Kidney tubule cell (primary cell): ENCODE data around the gene COA1.

Experiments
- DNase-seq: peaks from one replicate; pipeline ENCODE4 v3.0.0-alpha.2; 2018; ENCODE audit warnings: low spot score

COA1 gene

DNA sequence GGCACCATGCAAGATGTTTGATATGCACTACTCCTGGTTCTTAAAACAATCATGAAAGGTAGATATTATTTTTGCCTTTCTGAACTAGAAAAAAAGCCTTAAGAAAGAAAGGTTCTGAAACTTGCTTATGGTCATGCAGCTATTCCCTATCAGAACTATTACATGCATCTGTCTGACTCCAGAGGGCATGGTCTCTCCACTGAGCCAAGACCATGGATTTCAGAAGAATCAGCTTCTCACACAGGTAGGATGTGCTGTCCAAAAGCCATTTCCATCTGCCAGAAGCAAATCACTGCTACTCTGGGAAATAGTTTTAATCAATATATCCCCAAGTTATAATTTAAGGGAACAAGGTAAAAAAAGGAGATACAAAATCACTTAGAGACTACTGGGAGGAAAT is 77.0 kb downstream of the COA1 start:
- no peak for DNase-seq

DNA sequence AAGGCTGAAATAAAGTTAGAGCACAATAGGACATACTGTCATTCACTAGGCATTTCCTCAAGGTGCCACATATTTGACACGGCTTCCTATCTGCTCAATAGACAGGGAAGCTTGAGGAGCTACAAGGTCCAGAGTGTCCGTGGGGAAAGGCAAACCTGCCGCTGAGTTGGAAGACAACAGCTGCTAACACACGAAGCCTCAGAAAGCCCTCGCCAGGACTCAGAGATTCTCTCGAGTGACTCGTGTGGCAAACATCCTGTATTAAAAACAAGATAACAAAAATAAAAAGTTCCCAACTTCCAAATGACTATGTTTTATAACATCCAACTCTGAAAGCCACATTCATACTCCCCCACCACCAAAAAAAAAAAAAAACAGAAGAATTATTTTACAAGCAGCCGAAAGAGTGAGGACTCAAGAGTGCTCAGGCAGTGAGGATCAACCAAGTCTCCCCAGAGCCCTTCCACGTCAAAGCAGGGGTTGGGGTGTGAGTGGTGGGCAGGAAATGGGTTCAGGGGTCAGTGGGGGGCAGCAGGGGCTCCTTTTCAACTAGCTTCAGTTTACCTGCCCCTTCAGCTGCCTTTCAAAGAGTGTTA is 78.8 kb downstream of the COA1 start:
- peak; percentile 75 for DNase-seq

DNA sequence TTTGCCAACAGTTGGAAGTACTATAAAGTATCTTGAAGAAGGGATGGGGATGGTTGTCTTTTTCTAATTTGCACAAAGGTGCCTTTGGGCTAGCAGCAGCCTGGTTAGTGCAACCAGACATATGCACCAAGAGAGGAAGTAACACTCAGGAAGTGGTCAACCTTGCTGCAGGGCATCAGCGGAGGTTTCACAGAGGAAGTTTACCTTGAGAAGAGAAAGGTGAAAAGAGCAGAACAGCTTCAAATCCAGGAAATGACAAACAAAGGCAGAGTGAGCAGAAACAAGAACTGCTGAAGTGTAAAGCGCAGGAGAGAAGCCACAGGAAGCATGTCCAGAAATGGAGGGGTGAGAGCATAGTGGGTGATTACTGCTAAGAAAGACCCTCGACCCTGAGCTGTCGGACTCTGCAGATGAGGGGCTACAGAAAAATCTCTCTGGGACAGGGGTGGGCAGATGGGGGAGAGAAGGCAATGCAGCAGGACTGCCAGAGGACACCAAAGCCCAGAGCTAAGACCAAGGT is 79.5 kb downstream of the COA1 start:
- peak; percentile 79 for DNase-seq

DNA sequence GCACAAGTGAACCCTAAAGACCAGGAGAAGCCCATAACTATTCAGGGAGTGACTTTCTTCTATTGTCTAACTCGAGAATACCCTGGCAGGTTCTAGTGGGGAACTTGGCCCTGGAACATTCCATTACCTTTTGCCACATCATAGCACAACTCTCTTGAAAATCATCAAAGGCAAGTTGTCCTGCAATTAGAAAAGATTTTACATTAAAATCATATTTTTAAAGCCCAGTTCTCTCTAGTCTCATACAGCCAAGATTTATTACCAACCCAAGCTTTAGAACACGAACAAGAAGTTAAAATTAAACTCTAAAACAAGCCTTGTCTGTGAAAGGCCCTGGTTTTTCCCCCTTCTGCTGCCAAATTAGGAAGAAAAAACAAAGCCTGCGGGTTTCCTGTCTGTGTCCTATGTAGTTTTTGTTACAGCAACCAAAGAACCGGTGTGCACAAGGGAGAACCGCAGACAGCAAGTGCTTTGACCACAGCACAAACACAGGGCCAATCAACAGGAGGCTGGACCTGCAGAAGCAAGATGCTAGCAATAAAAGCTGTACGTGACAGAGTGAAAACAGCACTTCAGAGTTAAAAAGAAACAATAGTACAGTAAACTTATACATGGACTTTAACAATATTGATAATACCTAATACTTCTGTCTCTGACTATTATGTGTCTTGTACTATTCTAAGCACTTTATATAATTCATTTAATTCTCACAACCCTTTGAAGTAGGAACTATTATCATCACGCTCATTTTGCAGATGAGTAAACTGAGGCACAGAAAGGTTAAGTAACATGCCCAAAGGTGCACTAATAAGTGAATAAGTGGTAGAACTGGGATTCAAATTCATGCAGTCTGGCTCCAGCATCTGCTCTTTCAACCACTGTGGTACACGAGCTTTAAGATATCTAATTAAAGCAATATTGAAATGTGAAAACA is 80.6 kb downstream of the COA1 start:
- peak; percentile 82 for DNase-seq

DNA sequence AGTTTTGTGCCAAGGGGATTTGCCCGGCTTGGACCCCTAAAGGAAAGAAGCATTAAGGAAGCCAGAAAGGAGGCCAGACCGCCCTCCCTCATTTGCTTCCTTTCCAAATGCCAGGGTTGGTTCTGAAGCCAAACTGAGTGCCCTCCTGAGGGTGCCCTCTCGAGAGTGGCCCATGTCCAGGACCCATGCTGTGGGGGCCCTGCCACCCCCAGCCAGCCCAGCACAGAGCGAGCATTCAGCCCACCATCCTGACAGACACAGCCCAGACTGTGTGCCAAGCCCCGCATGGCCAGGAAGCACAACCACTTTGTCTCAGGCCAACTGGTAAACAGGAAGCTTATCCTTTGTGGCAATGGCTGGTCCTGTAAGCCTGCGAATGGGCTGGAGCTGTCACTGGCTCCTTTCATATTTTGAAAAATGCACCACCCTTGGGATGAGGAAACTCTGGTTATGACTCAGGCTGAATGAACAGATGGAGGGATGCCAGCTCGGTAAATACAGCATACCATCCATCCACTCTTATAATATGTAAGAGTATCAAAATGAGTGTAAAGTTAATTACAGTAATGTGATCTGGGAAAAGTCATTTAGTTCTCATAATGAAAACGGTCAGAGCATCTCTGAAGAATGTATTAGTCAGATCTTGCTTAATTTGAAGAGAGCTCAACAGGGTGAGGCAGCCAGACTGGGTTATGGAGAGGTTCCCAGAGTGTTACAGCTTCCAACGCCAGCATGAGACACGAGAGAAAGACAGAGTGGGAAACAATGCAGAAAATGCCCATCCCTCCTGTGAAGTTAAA is 81.5 kb downstream of the COA1 start:
- peak; percentile 96 for DNase-seq

DNA sequence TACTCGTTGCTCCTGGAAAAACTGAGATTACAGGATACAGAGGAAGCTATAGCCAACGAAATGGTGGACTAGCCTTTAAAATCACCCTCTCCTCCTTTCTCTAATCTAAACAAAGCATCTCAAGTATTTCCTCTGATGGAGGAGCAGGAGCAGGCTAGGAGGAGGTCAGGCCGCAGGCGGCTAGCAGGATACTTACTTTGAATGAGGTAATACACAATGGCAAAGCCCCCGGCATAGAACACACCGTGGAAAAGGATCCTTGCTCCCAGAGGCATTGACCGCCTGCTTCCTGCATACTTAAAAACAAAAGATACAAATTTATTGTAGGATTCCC is 82.0 kb downstream of the COA1 start:
- no peak for DNase-seq

DNA sequence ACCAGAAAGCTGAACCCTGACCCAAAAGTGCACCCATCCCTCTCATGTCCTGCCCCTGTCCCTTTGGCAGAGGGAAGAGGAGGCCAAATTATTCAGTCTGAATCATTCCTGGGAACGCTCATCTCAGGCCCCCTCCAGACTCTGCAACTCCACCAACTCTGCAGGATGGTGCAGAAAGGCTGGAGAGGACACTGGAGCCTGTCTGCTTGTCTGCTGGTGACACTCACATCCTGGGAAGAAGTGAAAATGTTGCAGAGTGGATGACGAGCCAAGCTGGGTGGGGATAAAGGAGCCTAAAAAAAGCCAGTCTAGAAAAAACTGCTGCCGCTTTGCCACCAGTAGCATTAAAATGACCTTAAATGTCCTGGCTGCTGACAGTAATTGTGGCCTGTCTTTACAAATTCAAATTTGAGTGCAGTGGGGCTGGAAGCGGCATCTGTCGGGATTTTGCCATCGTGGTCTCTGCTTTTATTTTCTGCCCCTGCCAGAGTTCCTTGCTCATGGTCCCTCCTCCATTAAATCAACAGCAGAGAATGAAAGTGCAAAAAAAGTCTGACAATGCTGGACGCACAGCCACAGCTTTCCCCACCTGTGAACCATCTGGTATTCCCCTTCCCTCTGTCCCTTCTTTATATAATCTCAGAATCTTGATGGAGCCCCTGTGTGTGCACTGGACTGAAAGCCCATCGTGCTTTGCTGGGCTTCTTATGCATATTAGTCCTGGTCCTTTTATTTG is 82.6 kb downstream of the COA1 start:
- DNase-seq: peak; percentile 35

DNA sequence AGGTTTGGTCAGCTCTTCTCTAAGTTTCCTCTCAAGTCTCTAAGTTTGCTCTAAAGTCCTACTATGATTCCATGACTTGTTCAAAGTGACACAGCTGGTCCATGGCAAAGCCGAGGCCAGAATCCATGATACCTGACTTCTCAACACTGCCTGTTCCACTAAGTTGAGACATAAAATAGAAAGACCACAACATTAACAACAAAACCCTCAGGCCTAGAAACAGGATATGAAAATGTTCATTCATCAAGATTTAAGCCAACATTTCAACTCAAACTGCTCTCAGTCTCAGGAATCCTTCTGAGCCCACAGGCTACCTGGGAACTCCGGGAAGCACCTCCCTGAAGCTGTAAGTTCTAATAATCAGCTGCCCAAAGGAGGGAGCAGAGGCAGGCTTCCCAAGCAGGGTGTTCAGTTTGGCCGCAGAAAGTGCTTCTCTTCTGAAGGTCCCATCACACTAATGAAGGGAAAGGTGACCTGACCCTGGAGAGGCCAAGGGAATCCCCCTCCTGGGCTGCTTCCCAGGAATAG is 83.6 kb downstream of the COA1 start:
- no peak for DNase-seq

DNA sequence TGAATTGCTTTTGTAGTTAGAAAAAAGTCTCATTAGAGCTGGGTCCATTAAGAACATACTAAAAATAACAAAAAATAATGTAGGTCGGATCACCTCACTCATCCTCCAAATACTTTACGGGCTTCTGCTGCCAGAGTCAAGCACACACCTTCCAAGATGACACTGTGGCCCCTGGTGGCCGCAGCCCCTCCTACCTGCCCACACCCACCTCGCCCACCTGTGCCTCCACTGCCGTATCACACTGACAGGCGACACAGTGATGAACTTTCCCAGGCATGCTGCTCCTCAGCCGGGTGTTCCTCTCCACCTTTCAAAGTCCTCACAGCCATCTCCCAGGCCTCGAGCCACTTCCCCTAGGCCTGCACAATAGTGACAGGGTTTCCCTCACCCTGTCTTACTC is 85.5 kb downstream of the COA1 start:
- no peak for DNase-seq

DNA sequence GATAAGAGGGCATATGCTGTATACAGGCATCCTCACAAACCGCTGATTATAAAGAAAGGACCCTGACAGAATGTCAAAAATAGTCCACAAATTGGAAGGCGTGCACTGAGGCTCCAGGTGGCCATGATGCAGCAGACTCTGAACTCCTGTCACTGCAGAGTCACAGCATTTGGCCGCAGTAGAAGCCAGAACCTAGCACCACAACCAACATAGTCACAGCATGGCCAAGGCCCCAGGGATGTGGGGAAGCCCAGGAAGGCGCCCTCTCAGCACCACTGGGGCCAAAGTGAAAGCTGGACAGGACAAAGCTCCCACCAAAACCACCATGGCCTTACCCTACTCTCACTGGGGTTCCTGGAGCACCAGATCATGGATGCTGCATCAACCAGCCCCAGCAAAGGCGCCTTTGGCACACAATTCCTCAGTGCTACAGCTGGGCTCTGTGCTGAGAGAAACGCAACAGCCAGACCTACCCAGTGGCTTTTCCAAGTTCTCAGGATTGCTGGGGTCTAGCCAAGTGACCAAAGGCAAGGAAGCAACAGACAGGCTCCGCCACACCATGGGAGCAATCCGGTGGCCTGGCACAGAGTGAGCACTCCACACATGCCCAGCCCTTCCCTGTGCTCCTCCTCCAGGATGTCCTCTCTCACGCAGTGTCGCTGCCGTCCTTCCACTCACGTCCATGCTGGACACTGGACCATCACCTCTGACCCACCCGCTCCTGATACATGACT is 86.3 kb downstream of the COA1 start:
- no peak for DNase-seq

DNA sequence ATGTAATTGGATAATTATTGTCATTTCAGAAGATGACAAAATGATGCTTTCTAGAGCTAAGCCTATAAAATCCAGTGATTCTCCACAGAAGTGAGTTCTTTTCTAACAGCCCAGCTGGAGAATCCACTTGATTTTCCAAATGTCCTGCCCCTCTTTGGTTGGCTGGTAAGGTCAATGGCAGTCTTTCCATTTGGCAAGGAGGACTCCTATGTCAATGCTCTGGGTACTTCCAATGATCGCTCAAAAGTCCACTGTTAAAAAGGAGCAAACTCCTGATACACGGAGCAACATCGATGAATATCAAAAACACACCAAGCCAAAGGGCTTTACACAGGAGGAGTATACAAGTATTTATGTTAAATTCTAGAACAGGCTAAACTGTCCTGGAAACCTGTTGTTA is 88.6 kb downstream of the COA1 start:
- DNase-seq: no peak

DNA sequence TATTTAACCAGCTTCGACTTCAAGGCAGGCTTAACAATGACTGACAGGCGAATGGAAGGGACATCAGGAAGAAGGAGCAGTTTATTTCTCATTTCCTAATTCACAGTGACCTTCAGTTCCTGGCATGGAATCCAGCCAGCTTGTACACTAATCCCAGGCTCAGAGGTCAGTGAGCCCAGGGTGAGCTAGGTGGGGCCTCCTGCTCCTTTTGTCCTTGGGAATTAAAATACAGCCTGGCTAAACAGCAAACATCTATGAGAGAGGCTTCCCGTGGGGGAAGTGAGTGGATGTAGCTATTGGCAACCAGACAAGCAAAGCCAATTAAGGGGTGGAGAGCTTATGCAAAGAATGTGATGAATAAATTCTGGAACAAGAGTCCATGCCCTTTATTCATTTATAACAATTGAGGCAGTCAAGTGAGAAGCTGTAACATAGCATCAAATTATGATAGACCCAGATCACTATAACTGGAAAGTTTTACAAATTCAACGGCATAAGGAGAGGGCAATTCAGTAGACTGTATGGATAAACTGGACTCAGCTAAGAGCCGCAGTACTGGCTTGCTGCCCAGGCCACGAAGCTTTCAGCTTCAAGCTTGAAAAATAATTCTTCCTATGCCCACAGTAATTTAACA is 89.3 kb downstream of the COA1 start:
- peak; percentile 87 for DNase-seq

DNA sequence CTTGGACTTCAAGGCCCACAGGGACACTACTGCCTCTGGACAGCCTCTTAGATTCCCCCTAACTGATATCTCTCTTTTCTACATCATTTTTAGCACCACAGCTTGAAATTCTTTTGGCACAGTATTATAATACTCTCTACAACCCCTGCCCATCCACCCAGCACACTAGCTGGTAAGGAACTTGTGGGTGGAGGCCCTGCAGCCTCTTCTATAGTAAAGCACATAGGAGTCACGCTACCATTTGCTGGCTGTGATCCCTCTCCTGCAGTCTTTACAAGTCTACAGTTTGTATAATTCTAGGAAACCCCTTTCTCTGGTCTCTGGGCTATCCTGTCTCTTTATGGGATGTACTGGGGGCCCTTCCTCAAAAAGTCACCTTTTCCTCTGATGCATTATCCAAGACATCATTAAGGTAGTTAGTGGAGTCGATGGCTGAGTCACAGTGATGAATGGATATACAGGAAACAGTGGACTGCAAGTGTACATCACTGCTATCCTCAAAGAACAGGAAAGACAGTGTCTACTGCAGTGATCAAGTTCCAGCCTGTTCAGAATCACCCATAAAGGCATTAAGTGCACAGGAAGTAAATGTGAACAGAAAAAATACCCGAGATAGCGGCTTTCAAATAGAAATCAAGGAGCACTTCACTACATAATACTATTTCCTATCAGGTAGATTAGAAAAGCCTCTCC is 92.1 kb downstream of the COA1 start:
- peak; percentile 66 for DNase-seq

DNA sequence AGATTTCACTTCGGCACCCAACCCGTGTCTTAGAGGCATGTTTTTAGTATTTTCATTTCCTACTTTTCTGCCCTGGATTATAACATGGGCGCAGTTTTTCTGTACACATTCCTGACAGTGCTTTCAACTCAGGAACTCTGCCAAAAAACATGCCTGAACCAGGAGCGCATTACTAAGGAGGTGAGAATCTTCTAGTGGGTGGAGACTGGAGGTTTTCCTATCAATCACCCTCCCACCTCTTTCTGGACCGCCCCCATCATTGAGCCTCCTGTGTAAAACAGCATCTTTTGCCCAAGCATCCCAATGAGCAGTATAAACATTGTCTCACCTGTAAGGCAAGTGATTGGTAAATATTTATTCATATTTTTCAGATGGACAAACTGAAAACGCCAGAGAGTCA is 93.2 kb downstream of the COA1 start:
- DNase-seq: peak; percentile 76

DNA sequence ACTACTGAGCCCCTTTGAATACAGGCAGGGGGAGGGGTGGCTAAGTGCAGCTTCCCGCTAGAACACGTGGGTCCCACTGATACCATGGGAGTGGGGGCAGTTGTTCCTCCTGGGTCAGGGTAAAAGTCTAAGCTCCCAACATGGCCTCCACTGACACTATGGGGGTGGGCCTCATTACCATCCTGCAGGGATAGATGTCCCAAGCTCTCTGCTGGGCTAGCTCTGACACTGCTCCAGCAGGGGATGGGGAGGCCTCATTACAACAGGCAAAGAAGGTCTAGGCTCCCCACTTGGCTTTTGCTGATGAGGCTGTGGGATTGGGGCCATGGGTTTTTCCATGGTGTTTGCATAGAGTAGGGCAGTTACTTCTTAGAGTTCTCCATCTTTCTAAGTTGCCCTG is 94.9 kb downstream of the COA1 start:
- DNase-seq: no peak

DNA sequence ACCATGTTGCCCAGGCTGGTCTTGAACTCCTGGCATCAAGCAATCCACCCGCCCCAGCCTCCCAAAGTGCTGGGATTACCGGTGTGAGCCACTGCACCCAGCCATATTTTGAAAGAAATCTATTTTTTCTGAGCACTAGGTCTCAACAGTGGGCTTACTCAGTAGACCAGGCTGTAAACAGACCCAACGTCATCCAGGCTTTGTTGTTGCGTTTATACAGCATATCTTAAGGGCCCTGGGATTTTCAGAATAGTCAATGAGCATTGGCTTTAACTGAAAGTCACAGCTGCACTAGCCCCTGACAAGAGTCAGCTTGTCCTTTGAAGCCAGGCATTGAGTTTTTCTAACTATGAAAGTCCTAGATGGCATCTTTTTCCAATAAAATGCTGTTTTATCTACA is 96.6 kb downstream of the COA1 start:
- no peak for DNase-seq

DNA sequence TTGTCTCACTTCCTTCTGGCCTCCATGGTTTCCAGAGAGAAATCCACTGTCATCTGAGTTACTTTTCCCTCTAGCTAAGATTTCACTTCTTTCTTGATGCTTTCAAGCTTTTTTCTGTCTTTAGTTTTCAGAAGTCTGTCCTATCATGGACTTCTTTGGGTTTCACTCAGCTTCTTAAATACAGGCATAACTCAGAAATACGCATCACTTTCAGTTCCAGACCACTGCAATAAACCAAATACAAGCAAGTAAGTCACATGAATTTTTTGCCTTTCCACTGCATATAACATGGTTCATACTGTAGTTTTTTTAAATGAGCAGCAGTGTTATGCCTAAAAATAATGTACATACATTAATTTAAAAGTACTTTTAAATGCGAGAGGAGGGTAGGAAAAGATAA is 97.8 kb downstream of the COA1 start:
- no peak for DNase-seq

DNA sequence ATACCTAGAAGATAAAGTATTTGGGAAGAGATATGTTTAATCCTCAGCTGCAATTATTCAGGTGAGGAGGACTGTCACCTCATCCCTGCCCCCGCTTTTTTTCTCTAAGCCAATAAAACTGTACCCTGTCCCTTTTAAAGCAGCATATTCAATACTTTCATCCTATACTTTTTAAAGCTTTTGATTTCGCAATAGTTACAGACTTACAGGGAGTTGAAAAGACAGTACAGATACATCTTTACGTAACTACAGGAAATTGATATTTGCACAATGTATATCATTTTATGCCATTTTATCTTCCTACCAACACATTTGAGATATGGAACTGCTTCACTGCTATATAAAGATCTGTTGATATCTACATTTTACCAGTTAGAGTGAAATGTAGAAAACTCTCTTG is 98.8 kb downstream of the COA1 start:
- DNase-seq: no peak

DNA sequence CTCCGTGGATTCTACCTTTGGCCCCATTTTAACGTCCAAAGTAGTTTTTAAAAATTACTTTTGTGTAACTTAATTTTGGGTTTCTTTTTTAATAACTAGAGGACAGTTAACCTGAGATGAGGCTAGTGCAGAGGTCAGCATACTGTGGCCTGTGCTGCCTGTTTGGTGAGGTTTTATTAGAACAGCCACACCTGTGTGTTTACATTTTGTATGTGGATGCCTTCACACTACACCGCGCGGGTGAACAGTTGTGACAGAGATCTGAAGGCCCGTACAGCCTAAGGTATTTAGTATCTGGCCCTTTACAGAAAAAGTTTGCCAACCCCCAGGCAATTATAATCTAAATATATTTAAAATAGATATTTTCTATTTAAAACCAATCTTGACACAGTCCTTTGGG is 99.5 kb downstream of the COA1 start:
- DNase-seq: no peak

DNA sequence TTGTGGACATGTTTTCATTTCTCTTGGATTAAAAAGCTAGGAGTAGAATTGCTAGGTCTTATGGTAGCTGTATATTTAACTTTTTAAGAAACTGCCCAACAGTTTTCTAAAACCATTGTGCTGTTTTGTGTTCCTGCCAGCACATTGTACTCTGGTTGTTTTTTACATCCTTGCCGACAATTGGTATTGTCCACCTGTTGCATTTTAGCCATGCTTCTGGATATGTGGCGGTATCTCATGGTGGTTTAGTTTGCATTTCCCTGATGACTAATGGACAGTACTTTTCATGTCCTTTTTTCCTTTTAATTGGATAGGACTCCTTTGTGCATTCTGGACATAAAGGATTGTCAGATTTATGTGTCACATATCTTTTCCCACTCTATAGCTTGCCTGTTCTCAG is 100.9 kb downstream of the COA1 start:
- no peak for DNase-seq
